IMR-90 (cell line): Measurements from ENCODE around the gene HPSE2.

Experiments
- CEBPB ChIP-seq: IDR thresholded peaks from 2 replicates; pipeline ENCODE4 v1.6.1; 2012; ENCODE audit warnings: low read depth, low read length, improper control_type of control experiment
- CHD1 ChIP-seq: IDR thresholded peaks from 2 replicates; pipeline ENCODE4 v1.6.1; 2012; ENCODE audit warnings: low read depth, low read length, improper control_type of control experiment
- FOS ChIP-seq: fragments of 150-350 bp; IDR thresholded peaks from 2 replicates; pipeline ENCODE4 v1.6.1; 2016; ENCODE audit warnings: low read depth, low read length
- MAFK ChIP-seq: IDR thresholded peaks from 2 replicates; pipeline ENCODE4 v1.6.1; 2012; ENCODE audit warnings: low read depth, low read length, improper control_type of control experiment
- MAZ ChIP-seq: IDR thresholded peaks from 2 replicates; pipeline ENCODE4 v1.6.1; 2012; ENCODE audit warnings: low read depth, mild to moderate bottlenecking, low read length, improper control_type of control experiment, moderate library complexity, borderline replicate concordance
- MXI1 ChIP-seq: IDR thresholded peaks from 2 replicates; pipeline ENCODE4 v1.6.1; 2012; ENCODE audit warnings: low read depth, mild to moderate bottlenecking, low read length, moderate library complexity, borderline replicate concordance
- NFE2L2 ChIP-seq: fragments of 150-350 bp; IDR thresholded peaks from 2 replicates; pipeline ENCODE4 v1.6.1; 2016; ENCODE audit warnings: low read depth, mild to moderate bottlenecking, low read length
- POLR2A ChIP-seq: IDR thresholded peaks from 2 replicates; pipeline ENCODE4 v1.6.1; 2012; ENCODE audit warnings: mild to moderate bottlenecking, low read depth, low read length
- RAD21 ChIP-seq: IDR thresholded peaks from 2 replicates; pipeline ENCODE4 v1.6.1; 2012; ENCODE audit warnings: low read length, improper control_type of control experiment
- SMC3 ChIP-seq: fragments of 150-350 bp; IDR thresholded peaks from 2 replicates; pipeline ENCODE4 v1.6.1; 2016; ENCODE audit warnings: low read depth, mild to moderate bottlenecking, antibody characterized with exemption, low read length, moderate library complexity
- TF ChIP-seq, protein P1 (sequence below): conservative IDR thresholded peaks from 2 replicates; pipeline ENCODE4 v1.5.1; 2012; ENCODE audit warnings: mild to moderate bottlenecking, low read depth, low read length, improper control_type of control experiment
- TF ChIP-seq, protein P2 (sequence below): fragments of 150-350 bp; IDR thresholded peaks from 2 replicates; pipeline ENCODE4 v1.6.1; 2017; ENCODE audit warnings: mild to moderate bottlenecking, antibody characterized with exemption, low read length, low read depth

DNA sequence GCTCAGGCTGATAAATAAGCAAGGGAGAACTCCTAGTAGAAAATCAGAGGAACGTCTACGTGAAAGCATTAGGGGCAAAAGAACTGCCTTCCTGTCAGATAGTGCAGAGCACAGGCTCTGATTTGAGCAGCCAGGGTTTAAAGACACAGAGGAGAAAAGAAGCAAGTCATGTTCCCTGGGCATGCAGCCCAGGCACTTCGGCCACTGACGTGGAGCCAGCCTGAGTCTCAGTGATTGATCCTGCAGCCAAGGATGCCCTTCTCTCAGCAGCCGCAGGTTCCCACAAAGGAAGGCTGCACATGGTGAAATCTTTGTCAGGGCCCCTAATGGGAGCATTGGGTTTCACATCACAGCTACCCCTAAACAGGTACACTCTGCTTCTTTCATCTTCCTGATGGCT is 627.2 kb downstream of the HPSE2 start:
- TF ChIP-seq, protein P1, sequence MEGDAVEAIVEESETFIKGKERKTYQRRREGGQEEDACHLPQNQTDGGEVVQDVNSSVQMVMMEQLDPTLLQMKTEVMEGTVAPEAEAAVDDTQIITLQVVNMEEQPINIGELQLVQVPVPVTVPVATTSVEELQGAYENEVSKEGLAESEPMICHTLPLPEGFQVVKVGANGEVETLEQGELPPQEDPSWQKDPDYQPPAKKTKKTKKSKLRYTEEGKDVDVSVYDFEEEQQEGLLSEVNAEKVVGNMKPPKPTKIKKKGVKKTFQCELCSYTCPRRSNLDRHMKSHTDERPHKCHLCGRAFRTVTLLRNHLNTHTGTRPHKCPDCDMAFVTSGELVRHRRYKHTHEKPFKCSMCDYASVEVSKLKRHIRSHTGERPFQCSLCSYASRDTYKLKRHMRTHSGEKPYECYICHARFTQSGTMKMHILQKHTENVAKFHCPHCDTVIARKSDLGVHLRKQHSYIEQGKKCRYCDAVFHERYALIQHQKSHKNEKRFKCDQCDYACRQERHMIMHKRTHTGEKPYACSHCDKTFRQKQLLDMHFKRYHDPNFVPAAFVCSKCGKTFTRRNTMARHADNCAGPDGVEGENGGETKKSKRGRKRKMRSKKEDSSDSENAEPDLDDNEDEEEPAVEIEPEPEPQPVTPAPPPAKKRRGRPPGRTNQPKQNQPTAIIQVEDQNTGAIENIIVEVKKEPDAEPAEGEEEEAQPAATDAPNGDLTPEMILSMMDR = no peak
- no peak for TF ChIP-seq RAD21
- no peak for TF ChIP-seq POLR2A
- TF ChIP-seq FOS = no peak
- TF ChIP-seq, protein P2, sequence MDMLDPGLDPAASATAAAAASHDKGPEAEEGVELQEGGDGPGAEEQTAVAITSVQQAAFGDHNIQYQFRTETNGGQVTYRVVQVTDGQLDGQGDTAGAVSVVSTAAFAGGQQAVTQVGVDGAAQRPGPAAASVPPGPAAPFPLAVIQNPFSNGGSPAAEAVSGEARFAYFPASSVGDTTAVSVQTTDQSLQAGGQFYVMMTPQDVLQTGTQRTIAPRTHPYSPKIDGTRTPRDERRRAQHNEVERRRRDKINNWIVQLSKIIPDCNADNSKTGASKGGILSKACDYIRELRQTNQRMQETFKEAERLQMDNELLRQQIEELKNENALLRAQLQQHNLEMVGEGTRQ = no peak
- no peak for TF ChIP-seq MAZ
- TF ChIP-seq MXI1 = no peak
- no peak for TF ChIP-seq CEBPB
- TF ChIP-seq MAFK = no peak
- no peak for TF ChIP-seq CHD1
- TF ChIP-seq NFE2L2 = no peak
- TF ChIP-seq SMC3 = no peak
